H1 (cell line): ENCODE results near the gene LDAH. TPM values are rescaled to one million over a fixed set of nuclear protein-coding genes. Genes with fewer than 3 reads are reported as not detected.

Experiments used
- CTCF ChIA-PET: fragments of 300-600 bp; sonication (Branson Sonifier 250); formaldehyde crosslinking; loops from one replicate; lab custom pipeline; 2021; ENCODE audit not compliant: partially characterized antibody; lab: Charles Lee
- POLR2A ChIA-PET: fragments of 300-600 bp; sonication (Branson Sonifier 250); formaldehyde crosslinking; loops from one replicate; lab custom pipeline; 2021; ENCODE audit warnings: inconsistent platforms; ENCODE audit not compliant: partially characterized antibody; lab: Charles Lee
- DNase-seq, 2 experiments: peaks; one replicate each; pipeline versions ENCODE4 v3.0.0 to v3.0.0-alpha.2; 2010 to 2022; ENCODE audit warnings: low spot score in 2 of 2, low read depth in 1 of 2, mixed read lengths in 1 of 2
- FAIRE-seq: peaks from 2 replicates; lab custom pipeline; 2011; peaks lifted over from hg19 to GRCh38; lab: Jason Lieb, UNC
- H2AFZ ChIP-seq: 2 replicates; pipeline ENCODE4 v1.8.1; 2012; ENCODE audit warnings: low read length, inconsistent platforms
- H2AK5ac ChIP-seq: 2 replicates; pipeline ENCODE4 v1.6.1; 2013; ENCODE audit warnings: low read depth, low read length
- H2BK120ac ChIP-seq: replicated peaks from 2 replicates; pipeline ENCODE3; 2013; ENCODE audit warnings: low read depth, low read length, inconsistent platforms
- H2BK12ac ChIP-seq: 2 replicates; pipeline ENCODE4 v1.6.1; 2013; ENCODE audit warnings: low read depth, low read length
- H2BK15ac ChIP-seq: 2 replicates; pipeline ENCODE4 v1.6.1; 2013; ENCODE audit warnings: low read length
- H2BK20ac ChIP-seq: 2 replicates; pipeline ENCODE4 v1.6.1; 2013; ENCODE audit warnings: low read length
- H2BK5ac ChIP-seq: 2 replicates; pipeline ENCODE4 v1.6.1; 2013; ENCODE audit warnings: low read depth, low read length
- H3K14ac ChIP-seq: 2 replicates; pipeline ENCODE4 v1.6.1; 2013; ENCODE audit warnings: inconsistent platforms; ENCODE audit not compliant: insufficient read length
- H3K18ac ChIP-seq: 2 replicates; pipeline ENCODE4 v1.6.1; 2013; ENCODE audit warnings: low read length; ENCODE audit errors: extremely low read depth
- H3K23ac ChIP-seq: 2 replicates; pipeline ENCODE4 v1.6.1; 2013; ENCODE audit warnings: inconsistent platforms; ENCODE audit not compliant: insufficient read length
- H3K23me2 ChIP-seq: 2 replicates; pipeline ENCODE4 v1.6.1; 2013; ENCODE audit warnings: low read depth, low read length
- H3K27ac ChIP-seq: 2 replicates; pipeline ENCODE4 v1.6.1; 2011; ENCODE audit warnings: low read depth, low read length, inconsistent platforms
- H3K27me3 ChIP-seq, 4 experiments: replicated peaks in 1 of 4; 1 replicate in 1 of 4; 2 replicates in 3 of 4; pipeline versions ENCODE4 v1.6.1 to v1.8.1; 2011 to 2013; ENCODE audit warnings: low read length in 3 of 4, mild to moderate bottlenecking in 3 of 4, inconsistent platforms in 2 of 4, mixed read lengths in 2 of 4, moderate library complexity in 1 of 4; ENCODE audit not compliant: control insufficient read depth in 3 of 4, insufficient read depth in 3 of 4; ENCODE audit errors: extremely low read depth in 1 of 4
- H3K36me3 ChIP-seq, 4 experiments: 2 replicates each; pipeline versions ENCODE4 v1.6.1 to v1.8.1; 2011 to 2013; ENCODE audit warnings: mild to moderate bottlenecking in 4 of 4, low read length in 3 of 4, moderate library complexity in 2 of 4, control low read depth in 1 of 4, inconsistent platforms in 1 of 4; ENCODE audit not compliant: insufficient read depth in 4 of 4, control insufficient read depth in 2 of 4
- H3K4ac ChIP-seq: replicated peaks from 2 replicates; pipeline ENCODE3; 2013; ENCODE audit warnings: low read length, low read depth, mixed read lengths, inconsistent platforms; ENCODE audit not compliant: insufficient read length
- H3K4me1 ChIP-seq, 4 experiments: replicated peaks in 1 of 4; 1 replicate in 1 of 4; 2 replicates in 3 of 4; pipeline versions ENCODE4 v1.6.1 to v1.8.1; 2011 to 2013; ENCODE audit warnings: low read length in 3 of 4, inconsistent platforms in 2 of 4, mixed read lengths in 1 of 4; ENCODE audit not compliant: insufficient read depth in 4 of 4, control insufficient read depth in 3 of 4
- H3K4me2 ChIP-seq, 2 experiments: 2 replicates each; pipeline versions ENCODE4 v1.6.1 to v1.8.1; 2011 to 2013; ENCODE audit warnings: low read depth in 2 of 2, low read length in 2 of 2, control low read depth in 1 of 2, inconsistent platforms in 1 of 2, mild to moderate bottlenecking in 1 of 2; ENCODE audit not compliant: insufficient read depth in 1 of 2
- H3K4me3 ChIP-seq, 4 experiments: fragments of 200-600, 300-600 bp in 1 of 4; sonication (generic), shearing (Covaris generic), sonication (Bioruptor Twin) in 1 of 4; 2 replicates each; pipeline versions ENCODE4 v1.5.1 to v1.8.1; 2011 to 2016; ENCODE audit warnings: low read length in 4 of 4, low read depth in 3 of 4, control low read depth in 2 of 4, inconsistent platforms in 2 of 4, mild to moderate bottlenecking in 2 of 4, mixed read lengths in 1 of 4, moderate library complexity in 1 of 4; ENCODE audit not compliant: insufficient read depth in 2 of 4; ENCODE audit errors: extremely low read depth in 1 of 4
- H3K56ac ChIP-seq: replicated peaks from 2 replicates; pipeline ENCODE3; 2013; ENCODE audit warnings: low read depth, mild to moderate bottlenecking, mixed read lengths, low read length, inconsistent platforms; ENCODE audit not compliant: insufficient read length
- H3K79me1 ChIP-seq: 2 replicates; pipeline ENCODE4 v1.6.1; 2013; ENCODE audit warnings: low read depth, low read length, control low read depth
- H3K79me2 ChIP-seq, 2 experiments: 2 replicates each; pipeline versions ENCODE4 v1.6.1 to v1.8.1; 2012 to 2013; ENCODE audit warnings: low read length in 2 of 2, mild to moderate bottlenecking in 2 of 2, inconsistent platforms in 1 of 2; ENCODE audit not compliant: insufficient read depth in 2 of 2, control insufficient read depth in 1 of 2
- H3K9ac ChIP-seq, 4 experiments: replicated peaks in 1 of 4; 1 replicate in 1 of 4; 2 replicates in 3 of 4; pipeline versions ENCODE4 v1.6.1 to v1.8.1; 2011 to 2013; ENCODE audit warnings: low read depth in 3 of 4, low read length in 3 of 4, control low read depth in 2 of 4, mild to moderate bottlenecking in 2 of 4, moderate library complexity in 2 of 4, inconsistent platforms in 1 of 4; ENCODE audit errors: extremely low read depth in 1 of 4
- H3K9me3 ChIP-seq, 2 experiments: 2 replicates each; pipeline versions ENCODE4 v1.6.1 to v1.8.1; 2012 to 2013; ENCODE audit warnings: mild to moderate bottlenecking in 2 of 2, moderate library complexity in 2 of 2, control low read depth in 1 of 2, inconsistent platforms in 1 of 2, low read depth in 1 of 2, low read length in 1 of 2, mixed read lengths in 1 of 2; ENCODE audit not compliant: insufficient read depth in 2 of 2
- H4K20me1 ChIP-seq, 2 experiments: replicated peaks in 1 of 2; 2 replicates each; pipeline versions ENCODE3 to v1.8.1; 2011 to 2013; ENCODE audit warnings: inconsistent platforms in 2 of 2, low read length in 2 of 2, mild to moderate bottlenecking in 1 of 2; ENCODE audit not compliant: insufficient read depth in 2 of 2, control insufficient read depth in 1 of 2
- H4K5ac ChIP-seq: 2 replicates; pipeline ENCODE4 v1.6.1; 2013; ENCODE audit warnings: low read length, low read depth, mixed read lengths, inconsistent platforms; ENCODE audit not compliant: insufficient read length
- H4K8ac ChIP-seq: 2 replicates; pipeline ENCODE4 v1.8.0; 2013; ENCODE audit warnings: mild to moderate bottlenecking, moderate library complexity, low read length, inconsistent platforms; ENCODE audit not compliant: insufficient read depth; ENCODE audit errors: extremely low read depth
- H4K91ac ChIP-seq: replicated peaks from 2 replicates; pipeline ENCODE3; 2013; ENCODE audit warnings: low read length, mixed read lengths, inconsistent platforms; ENCODE audit not compliant: insufficient read length
- CBX5 ChIP-seq: fragments of 300-800, 300-1000 bp; sonication (generic); IDR thresholded peaks from 2 replicates; pipeline ENCODE4 v1.7.1; 2016; ENCODE audit warnings: antibody characterized with exemption, low read length, low read depth
- GABPA ChIP-seq: IDR thresholded peaks from 2 replicates; pipeline ENCODE4 v1.6.1; 2011; ENCODE audit warnings: mild to moderate bottlenecking, low read length, moderate library complexity, borderline replicate concordance; ENCODE audit not compliant: insufficient read depth
- JUN ChIP-seq: IDR thresholded peaks from 2 replicates; pipeline ENCODE4 v1.6.1; 2011; ENCODE audit warnings: low read depth, mild to moderate bottlenecking, improper control_type of control experiment, low read length
- KDM1A ChIP-seq: fragments of 200-600, 300-600 bp; sonication (generic); IDR thresholded peaks from 2 replicates; pipeline ENCODE4 v1.7.1; 2016; ENCODE audit warnings: mild to moderate bottlenecking, low read length, borderline replicate concordance
- POLR2AphosphoS5 ChIP-seq: IDR thresholded peaks from 2 replicates; pipeline ENCODE4 v1.6.1; 2011; ENCODE audit warnings: low read depth, low read length
- SAP30 ChIP-seq: fragments of 300-600 bp; sonication (generic); IDR thresholded peaks from 2 replicates; pipeline ENCODE4 v1.7.1; 2012; ENCODE audit warnings: low read length, moderate library complexity, mild to moderate bottlenecking, inconsistent platforms; ENCODE audit not compliant: insufficient read depth, insufficient replicate concordance
- SIRT6 ChIP-seq: IDR thresholded peaks from one replicate; pipeline ENCODE4 v1.7.1; 2012; ENCODE audit warnings: low read length, inconsistent platforms
- TCF12 ChIP-seq: IDR thresholded peaks from 2 replicates; pipeline ENCODE4 v1.6.1; 2011; ENCODE audit warnings: low read depth, mild to moderate bottlenecking, low read length
- USF2 ChIP-seq: IDR thresholded peaks from 2 replicates; pipeline ENCODE4 v1.6.1; 2011; ENCODE audit warnings: low read length, improper control_type of control experiment
- WGBS, 2 experiments: shearing (Covaris generic) in 1 of 2; methylation state at CpG; one replicate each; pipeline versions ENCODE4 v1.1.6 to v1.1.7; 2013 to 2015; ENCODE audit warnings: low lambda C conversion rate in 2 of 2, mixed read lengths in 2 of 2, inconsistent platforms in 1 of 2, low coverage in 1 of 2, missing lambda C conversion rate in 1 of 2; ENCODE audit not compliant: insufficient replicate concordance in 2 of 2, insufficient coverage in 1 of 2, insufficient read length in 1 of 2; ENCODE audit errors: extremely low coverage in 1 of 2, missing lambda C conversion rate in 1 of 2; 5-methylcytosine and 5-hydroxymethylcytosine counted together
- polyA plus RNA-seq, 7 experiments: library from polyadenylated mRNA; depleted of rRNA in 3 of 7; stranded (reverse) in 5 of 7; unstranded in 2 of 7; fragments of >200 nt in 5 of 7; fragments of 200-250 nt in 2 of 7; gene quantifications; 1 replicate in 5 of 7; 2 replicates in 1 of 7; 4 replicates in 1 of 7; pipeline versions ENCODE4 v1.2.1 to v1.2.3, GENCODE V29; 2011 to 2013; ENCODE audit warnings: missing spikeins in 2 of 7, mixed read lengths in 2 of 7
- total RNA-seq: library from RNA; stranded (reverse); fragmentation: NEBNext Ultra II Directional; extraction: Animal tissue kit (Norgen Biotek cat#: 25700); gene quantifications from 2 replicates; pipeline ENCODE4 v1.2.1, GENCODE V29; 2021

LDAH gene
- total and polyA plus RNA-seq, 2 of the 8 experiments (the other 6 are each of a cell fraction or from before 2014, with no cell fraction given), result 10.9 to 26.3 TPM

- Histone ChIP-seq H3K18ac (no peak overlapping the region), H2BK15ac (no peak overlapping the region), H4K5ac (no peak overlapping the region), H3K27ac (no peak overlapping the region), H3K23ac (no peak overlapping the region), H2BK5ac (no peak overlapping the region), H3K9me3 (no peaks in the 10 kb centered on the region), H3K79me2 (no peaks in the 10 kb centered on the region), H3K9ac (no peak overlapping the region), H3K4me3 (no peak overlapping the region), H3K56ac (no peak overlapping the region), H2AK5ac (no peak overlapping the region), H2BK120ac (no peak overlapping the region), H2AFZ (no peak overlapping the region), H3K79me1 (no peaks in the 10 kb centered on the region), H4K20me1 (no peaks in the 10 kb centered on the region), H3K4me2 (no peak overlapping the region), H3K23me2 (no peaks in the 10 kb centered on the region), H4K8ac (no peak overlapping the region; the same call in 1 of the 2 replicates), H3K14ac (no peak overlapping the region), H3K4me1 (no peaks in the 10 kb centered on the region), H4K91ac (no peak overlapping the region), H2BK20ac (no peak overlapping the region), H2BK12ac (no peak overlapping the region), H3K4ac (no peak overlapping the region), H3K36me3 (peaks cover 0 to 3% (median 0%) of the 10 kb centered on the region in 4 experiments; a peak in 1 of 8 replicates), H3K27me3 (no peaks in the 10 kb centered on the region)
- no peak for FAIRE-seq
- ChIA-PET POLR2A (no interaction called here), CTCF (interaction anchor here (1.1 to 5.1 kb wide), 6 partner anchors 12 to 228 kb away, joined by 3 to 35 read pairs (median 4); no protein-coding TSS in a partner anchor)
- no peak for TF ChIP-seq JUN
- no peak for TF ChIP-seq CBX5
- no peak for TF ChIP-seq SIRT6
- TF ChIP-seq GABPA, result no peak
- no peak for TF ChIP-seq POLR2AphosphoS5
- TF ChIP-seq TCF12, result no peak
- no peak for TF ChIP-seq USF2
- no peak for TF ChIP-seq KDM1A
- no peak for TF ChIP-seq SAP30
- DNase-seq, result no peak
- WGBS, 2 experiments, result 87% methylated on average over 2 of the region's 2 CpGs; no CpG with 5 or more reads in 1 of the 2 experiments
These were observed 126.5 kb downstream of the LDAH start for GRCh38 chr2:20696366-20696765.
